HG03521 (cell line): ENCODE results near the gene CELF5.
"Not testable (repeated sequence)": the region's sequence is repeated elsewhere in the genome, so short reads cannot be mapped to it uniquely, and the experiment has no call there.

ENCODE experiments used
- ATAC-seq: cut with Tn5 transposase; IDR thresholded peaks from one replicate; pipeline ENCODE4 v1.9.1; 2021; ENCODE audit warnings: mild to moderate bottlenecking, moderate library complexity; ENCODE audit not compliant: unreplicated experiment

Gene CELF5

GRCh38 chr19:3189702-3190469 lies 34.6 kb upstream of the CELF5 start:
- ATAC-seq = no peak

DNA sequence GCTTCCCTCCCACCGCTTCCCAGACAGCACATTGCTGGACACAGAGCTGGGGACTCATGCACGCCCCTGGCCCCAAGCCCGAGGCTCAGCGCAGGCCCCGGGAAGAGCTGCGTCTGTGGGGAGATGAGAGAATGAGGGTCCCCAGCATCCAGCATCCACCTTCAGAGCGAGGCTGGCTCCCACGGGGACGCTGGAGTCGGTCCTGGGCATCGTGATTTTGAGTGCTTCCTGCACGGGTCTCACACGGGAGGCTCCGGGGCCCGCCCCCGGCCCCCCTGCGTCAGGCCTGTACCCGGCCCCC lies 34.0 kb upstream of the CELF5 start:
- no peak for ATAC-seq

- no peak for ATAC-seq
These were observed 33.3 kb upstream of the CELF5 start for GRCh38 chr19:3190921-3191805.

DNA sequence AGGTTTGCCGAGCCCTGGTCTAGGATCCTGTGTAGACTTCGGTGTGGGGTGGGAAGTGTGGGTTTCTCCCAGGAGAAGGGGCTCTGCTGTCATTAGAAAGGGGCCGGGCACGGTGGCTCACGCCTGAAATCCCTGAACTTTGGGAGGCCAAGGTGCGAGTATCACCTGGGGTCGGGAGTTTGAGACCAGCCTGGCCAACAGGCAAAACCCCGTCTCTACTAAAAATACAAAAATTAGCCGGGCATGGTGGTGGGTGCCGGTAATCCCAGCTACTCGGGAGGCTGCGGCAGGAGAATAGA lies 32.7 kb upstream of the CELF5 start:
- not testable (repeated sequence) for ATAC-seq

DNA sequence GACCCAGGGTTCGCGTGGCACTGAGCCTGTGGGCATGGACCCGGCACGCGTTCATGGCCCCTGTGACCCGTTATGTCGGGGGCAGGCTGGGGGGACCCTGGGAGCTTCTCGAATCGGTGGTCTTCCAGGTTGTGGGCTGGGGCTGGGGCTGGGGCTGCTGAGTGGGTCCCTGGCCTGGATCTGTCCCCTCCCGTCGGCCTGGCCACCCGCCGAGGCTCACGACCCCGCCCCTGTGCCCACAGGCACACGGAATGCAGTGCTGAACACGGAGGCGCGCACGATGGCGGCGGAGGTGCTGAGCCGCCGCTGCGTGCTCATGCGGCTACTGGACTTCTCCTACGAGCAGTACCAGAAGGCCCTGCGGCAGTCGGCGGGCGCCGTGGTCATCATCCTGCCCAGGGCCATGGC lies 32.2 kb upstream of the CELF5 start:
- ATAC-seq = no peak

DNA sequence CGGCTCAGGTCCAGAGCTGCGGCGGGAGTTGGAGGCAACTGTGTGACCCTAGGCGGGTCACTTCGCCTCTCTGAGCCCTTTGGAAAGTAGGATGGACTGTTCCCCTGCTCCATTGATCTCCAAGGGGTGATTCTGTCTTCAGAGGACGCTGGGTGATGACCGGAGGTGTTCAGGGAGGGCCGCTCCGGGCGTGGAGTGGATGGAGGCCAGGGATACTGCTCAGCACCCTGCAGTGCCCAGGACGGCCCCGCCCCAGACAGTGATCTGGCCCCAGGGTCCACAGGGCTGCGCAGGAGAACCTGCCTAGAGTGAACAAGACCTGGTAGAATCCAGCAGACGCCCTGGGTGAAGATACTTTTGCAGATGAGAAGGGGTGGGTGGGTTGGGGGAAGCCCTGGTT lies 31.8 kb upstream of the CELF5 start:
- ATAC-seq = no peak

GRCh38 chr19:3193256-3194105 lies 31.0 kb upstream of the CELF5 start:
- no peak for ATAC-seq

GRCh38 chr19:3194106-3195087 lies 30.1 kb upstream of the CELF5 start:
- ATAC-seq = no peak

GRCh38 chr19:3196064-3196932 lies 28.2 kb upstream of the CELF5 start:
- ATAC-seq = no peak

- no peak for ATAC-seq
These were observed 27.6 kb upstream of the CELF5 start for GRCh38 chr19:3196933-3197205.

DNA sequence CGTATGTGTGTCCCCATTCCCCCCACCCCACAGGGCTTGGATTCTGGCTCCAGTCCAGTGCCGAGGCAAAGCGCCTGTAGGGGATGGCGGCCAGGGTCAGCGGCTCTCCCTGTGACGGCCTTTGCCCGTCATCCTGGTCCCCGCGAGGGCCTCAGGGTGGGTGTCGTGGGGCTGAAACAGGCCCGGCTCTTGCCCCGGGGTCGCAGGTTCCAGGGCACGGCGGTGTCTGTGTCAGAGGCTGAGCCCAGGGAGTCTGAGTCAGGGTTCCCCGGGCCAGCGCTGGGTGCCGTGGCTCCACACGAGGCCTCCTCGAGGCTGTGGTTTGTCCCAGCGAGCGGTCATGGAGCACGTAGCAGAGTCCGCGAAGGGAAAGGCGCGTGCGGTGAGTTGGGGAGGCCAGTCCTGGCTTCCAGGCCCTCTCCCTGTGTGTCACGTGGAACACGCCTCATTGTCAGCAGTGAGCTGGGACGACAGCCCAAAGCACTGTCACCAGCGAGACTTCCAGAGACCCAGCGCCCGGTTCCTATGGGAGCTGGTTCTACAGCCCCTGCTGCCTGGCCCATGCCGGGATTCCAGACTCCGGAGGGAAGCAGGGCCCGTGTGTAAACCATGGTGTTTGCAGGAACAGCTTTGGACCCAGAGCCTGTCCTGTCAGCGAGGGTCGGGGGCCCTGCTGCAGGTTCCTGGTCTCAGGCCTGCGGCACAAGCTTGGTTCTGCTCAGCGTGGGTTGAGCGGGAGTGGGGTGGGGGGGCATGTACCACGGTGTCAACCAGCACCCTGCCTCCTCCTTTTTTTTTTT lies 25.4 kb upstream of the CELF5 start:
- no peak for ATAC-seq

GRCh38 chr19:3201072-3201700 lies 23.3 kb upstream of the CELF5 start:
- ATAC-seq = no peak

- ATAC-seq = no peak
These were observed 22.6 kb upstream of the CELF5 start for GRCh38 chr19:3201911-3202310.

DNA sequence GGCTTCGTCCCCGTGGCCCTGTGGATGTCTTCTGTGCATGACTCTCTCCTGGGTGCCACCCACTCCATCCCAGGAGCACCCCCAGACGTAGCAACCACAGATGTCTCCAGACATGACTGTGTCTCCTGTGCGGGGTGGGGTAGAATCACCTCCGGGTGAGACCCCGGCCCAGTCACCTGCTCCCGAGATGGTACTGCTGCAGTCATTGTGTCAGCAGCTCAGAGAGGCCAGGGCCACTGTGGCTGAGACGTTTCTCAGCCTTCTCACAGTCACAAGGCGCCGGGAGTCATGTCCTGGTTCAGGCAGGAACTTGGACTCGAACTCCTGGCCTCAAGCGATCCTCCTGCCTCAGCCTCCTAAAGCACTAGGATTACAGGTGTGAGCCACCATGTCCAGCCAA lies 22.1 kb upstream of the CELF5 start:
- no peak for ATAC-seq

DNA sequence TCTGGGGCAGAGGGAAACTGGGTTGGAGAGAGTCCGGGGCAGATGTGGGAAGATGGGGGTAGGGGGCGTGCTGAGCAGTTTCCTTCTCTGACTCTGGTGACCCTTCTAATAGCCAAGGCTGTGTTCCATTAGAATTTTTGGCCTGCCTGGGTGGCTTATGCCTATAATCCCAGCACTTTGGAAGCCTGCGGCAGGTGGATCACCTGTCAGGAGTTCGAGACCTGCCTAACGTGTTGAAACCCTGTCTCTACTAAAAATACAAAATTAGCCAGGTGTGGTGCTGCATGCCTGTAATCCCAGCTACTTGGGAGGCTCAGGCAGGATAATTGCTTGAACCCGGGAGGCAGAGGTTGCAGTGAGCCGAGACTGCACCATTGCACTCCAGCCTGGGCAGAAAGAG lies 21.6 kb upstream of the CELF5 start:
- not testable (repeated sequence) for ATAC-seq

- ATAC-seq = no peak
These were observed 20.4 kb upstream of the CELF5 start for GRCh38 chr19:3203805-3204645.

GRCh38 chr19:3204646-3205275 lies 19.7 kb upstream of the CELF5 start:
- ATAC-seq = no peak
